ENCODE data around the gene INPP5F.
A peak's percentile ranks its signal among the peaks of the same experiment; 100 is the strongest.

Gene INPP5F

DNA sequence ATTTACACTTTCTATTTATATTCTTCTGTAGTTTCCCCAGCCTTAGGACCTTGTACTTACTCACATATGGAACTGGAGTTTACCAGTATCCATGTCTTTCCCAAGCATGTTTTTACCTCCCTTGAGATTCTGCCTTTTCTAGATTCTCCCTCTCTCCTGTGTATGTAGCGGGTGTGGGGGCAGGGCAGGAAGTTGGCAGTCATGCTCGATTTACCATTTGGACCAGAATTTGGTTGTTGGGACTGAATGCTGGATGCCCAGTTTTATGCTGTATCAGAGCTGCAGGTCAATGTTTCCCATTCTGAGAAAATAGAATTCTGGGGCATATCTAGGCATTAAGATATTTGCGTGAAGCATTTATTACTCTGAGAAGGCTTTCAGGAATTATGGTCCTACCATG lies 14.2 kb downstream of the INPP5F start:
- Histone ChIP-seq H3K4me1 (ENCODE audit: control insufficient read depth in 5 of 5, insufficient read depth in 5 of 5, low read length in 5 of 5) (peaks cover 3 to 18% (median 17%) of the 10 kb centered on the region in 5 donors), H3K4me3 (ENCODE audit: low read depth in 1 of 5, low read length in 5 of 5) (no peak overlapping the region), H3K36me3 (ENCODE audit: control insufficient read depth in 5 of 5, insufficient read depth in 5 of 5, low read length in 5 of 5) (no peaks in the 10 kb centered on the region), H3K9me3 (ENCODE audit: control insufficient read depth in 5 of 5, low read length in 5 of 5) (no peaks in the 10 kb centered on the region), H3K27me3 (ENCODE audit: control insufficient read depth in 5 of 5, insufficient read depth in 4 of 5, low read length in 5 of 5) (no peaks in the 10 kb centered on the region), H3K27ac (ENCODE audit: low read depth, low read length) (no peak overlapping the region), H3K9ac (ENCODE audit: low read length in 5 of 5) (no peak overlapping the region)

DNA sequence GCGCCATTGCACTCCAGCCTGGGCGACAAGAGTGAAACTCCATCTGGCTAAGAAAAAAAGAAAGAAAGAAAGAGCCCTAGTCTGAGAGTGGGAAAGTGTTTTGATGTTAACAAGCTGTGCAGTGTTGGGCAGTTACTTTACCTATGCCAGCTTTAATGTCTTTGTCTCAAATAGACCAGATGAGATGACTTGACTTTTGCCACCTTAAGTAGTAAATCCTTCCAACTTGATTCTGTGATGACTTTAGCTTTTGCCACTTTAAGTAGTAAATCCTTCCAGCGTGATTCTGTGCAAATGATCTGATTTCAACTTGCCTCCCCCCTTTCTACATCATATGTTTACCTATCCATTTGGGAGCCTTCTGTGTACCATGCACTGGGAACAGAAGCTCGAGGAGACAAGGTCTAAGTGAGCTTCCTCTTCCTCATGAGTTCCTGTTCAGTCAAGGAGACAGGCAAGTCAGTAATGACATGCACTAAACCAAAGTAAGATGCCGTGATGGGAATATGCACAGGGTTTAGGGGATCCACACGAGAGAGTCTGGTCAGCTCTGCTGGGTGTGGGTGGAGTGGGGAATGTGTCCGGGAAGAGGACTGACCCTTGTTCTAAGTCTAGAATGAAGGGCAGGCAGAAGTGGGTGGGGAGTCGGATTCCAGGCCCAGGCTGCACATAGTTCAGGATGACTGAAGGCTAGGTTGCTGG lies 17.2 kb downstream of the INPP5F start:
- Histone ChIP-seq H3K4me1 (ENCODE audit: control insufficient read depth in 5 of 5, insufficient read depth in 5 of 5, low read length in 5 of 5) (peaks cover 3 to 21% (median 10%) of the 10 kb centered on the region in 5 donors), H3K9me3 (ENCODE audit: control insufficient read depth in 5 of 5, low read length in 5 of 5) (no peaks in the 10 kb centered on the region), H3K27me3 (ENCODE audit: control insufficient read depth in 5 of 5, insufficient read depth in 4 of 5, low read length in 5 of 5) (no peaks in the 10 kb centered on the region), H3K9ac (ENCODE audit: low read length in 5 of 5) (peak overlapping the region in 1 of 5 donors; percentile 48), H3K4me3 (ENCODE audit: low read depth in 1 of 5, low read length in 5 of 5) (peak overlapping the region in 2 of 5 donors; percentile 1 to 25), H3K27ac (ENCODE audit: low read depth, low read length) (peak overlapping the region; percentile 69), H3K36me3 (ENCODE audit: control insufficient read depth in 5 of 5, insufficient read depth in 5 of 5, low read length in 5 of 5) (no peaks in the 10 kb centered on the region)

DNA sequence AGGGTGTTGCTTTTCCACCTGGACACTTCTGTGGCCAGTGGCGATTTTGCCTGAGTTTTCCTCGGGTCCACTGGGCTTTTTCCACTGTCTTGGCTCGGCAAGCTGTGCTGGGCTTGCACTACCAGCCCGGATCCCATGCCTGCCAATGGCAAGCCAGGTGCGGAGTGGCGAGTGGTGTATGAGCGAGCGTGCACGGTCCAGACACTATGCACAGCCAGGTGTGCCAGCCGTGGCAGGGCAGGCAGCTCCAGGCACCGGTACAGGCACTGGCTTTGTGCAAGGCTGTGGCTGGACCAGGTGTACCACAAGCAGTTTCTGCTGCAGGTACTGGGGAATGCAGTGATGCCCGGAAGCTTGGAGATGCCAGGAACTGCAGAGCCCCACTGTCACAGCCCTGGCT lies 22.1 kb downstream of the INPP5F start:
- H3K4me3 ChIP-seq (ENCODE audit: low read depth in 1 of 5, low read length in 5 of 5), result no peak overlapping the region
- no peak overlapping the region for H3K27ac ChIP-seq (ENCODE audit: low read depth, low read length)
- peaks cover 0 to 4% (median 0%) of the 10 kb centered on the region in 5 donors for H3K36me3 ChIP-seq (ENCODE audit: control insufficient read depth in 5 of 5, insufficient read depth in 5 of 5, low read length in 5 of 5)
- H3K27me3 ChIP-seq (ENCODE audit: control insufficient read depth in 5 of 5, insufficient read depth in 4 of 5, low read length in 5 of 5), result no peaks in the 10 kb centered on the region
- H3K9ac ChIP-seq (ENCODE audit: low read length in 5 of 5), result no peak overlapping the region
- H3K9me3 ChIP-seq (ENCODE audit: control insufficient read depth in 5 of 5, low read length in 5 of 5), result no peaks in the 10 kb centered on the region
- H3K4me1 ChIP-seq (ENCODE audit: control insufficient read depth in 5 of 5, insufficient read depth in 5 of 5, low read length in 5 of 5), result peaks cover 3 to 12% (median 10%) of the 10 kb centered on the region in 5 donors

DNA sequence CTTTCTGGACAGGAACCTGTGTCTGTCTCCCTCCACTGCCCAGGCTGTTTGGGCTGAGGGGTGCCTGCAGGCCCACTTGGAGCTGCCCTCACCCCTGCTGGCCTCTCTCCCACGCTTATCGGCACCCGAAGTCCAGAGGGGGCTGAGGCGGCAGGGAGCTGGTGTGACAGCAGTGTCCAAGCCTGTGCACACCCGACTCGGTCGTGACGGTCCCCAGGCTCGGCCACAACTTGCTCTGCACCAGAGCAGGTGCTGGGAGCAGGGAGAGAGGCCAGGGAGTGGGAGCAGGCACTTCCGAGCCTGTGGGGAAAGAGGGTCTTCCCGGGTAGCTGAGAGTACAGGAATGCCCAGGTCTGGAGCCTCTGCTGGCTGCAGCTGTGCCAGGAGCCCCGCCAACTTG lies 23.0 kb downstream of the INPP5F start:
- H3K4me1 ChIP-seq (ENCODE audit: control insufficient read depth in 5 of 5, insufficient read depth in 5 of 5, low read length in 5 of 5), result peaks cover 0 to 6% (median 5%) of the 10 kb centered on the region in 5 donors
- no peaks in the 10 kb centered on the region for H3K27me3 ChIP-seq (ENCODE audit: control insufficient read depth in 5 of 5, insufficient read depth in 4 of 5, low read length in 5 of 5)
- H3K27ac ChIP-seq (ENCODE audit: low read depth, low read length), result no peak overlapping the region
- no peaks in the 10 kb centered on the region for H3K9me3 ChIP-seq (ENCODE audit: control insufficient read depth in 5 of 5, low read length in 5 of 5)
- no peak overlapping the region for H3K9ac ChIP-seq (ENCODE audit: low read length in 5 of 5)
- H3K36me3 ChIP-seq (ENCODE audit: control insufficient read depth in 5 of 5, insufficient read depth in 5 of 5, low read length in 5 of 5), result peaks cover 0 to 4% (median 0%) of the 10 kb centered on the region in 5 donors
- no peak overlapping the region for H3K4me3 ChIP-seq (ENCODE audit: low read depth in 1 of 5, low read length in 5 of 5)

DNA sequence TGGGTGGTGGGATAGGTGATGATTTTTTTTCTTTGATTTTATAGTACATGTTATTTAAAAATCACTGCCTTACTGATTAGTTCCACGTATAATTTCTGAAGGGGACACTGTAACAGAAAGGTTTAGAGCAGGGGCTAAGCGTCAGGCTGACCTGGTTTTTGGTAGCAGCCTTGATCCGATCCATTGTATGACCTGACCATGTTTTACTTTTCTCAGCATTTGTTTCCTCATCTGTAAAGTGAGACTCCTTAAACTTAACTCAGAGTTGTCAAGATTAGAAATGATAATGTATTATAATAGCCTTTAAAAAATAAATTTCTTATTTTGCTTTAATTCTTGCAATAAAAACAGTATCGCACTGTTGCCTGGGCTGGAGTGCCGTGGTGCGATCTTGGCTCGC lies 23.6 kb downstream of the INPP5F start:
- Histone ChIP-seq H3K27ac (ENCODE audit: low read depth, low read length) (no peak overlapping the region), H3K9ac (ENCODE audit: low read length in 5 of 5) (no peak overlapping the region), H3K36me3 (ENCODE audit: control insufficient read depth in 5 of 5, insufficient read depth in 5 of 5, low read length in 5 of 5) (peaks cover 0 to 4% (median 0%) of the 10 kb centered on the region in 5 donors), H3K4me1 (ENCODE audit: control insufficient read depth in 5 of 5, insufficient read depth in 5 of 5, low read length in 5 of 5) (peaks cover 0 to 5% (median 5%) of the 10 kb centered on the region in 5 donors), H3K9me3 (ENCODE audit: control insufficient read depth in 5 of 5, low read length in 5 of 5) (no peaks in the 10 kb centered on the region), H3K4me3 (ENCODE audit: low read depth in 1 of 5, low read length in 5 of 5) (no peak overlapping the region), H3K27me3 (ENCODE audit: control insufficient read depth in 5 of 5, insufficient read depth in 4 of 5, low read length in 5 of 5) (no peaks in the 10 kb centered on the region)

DNA sequence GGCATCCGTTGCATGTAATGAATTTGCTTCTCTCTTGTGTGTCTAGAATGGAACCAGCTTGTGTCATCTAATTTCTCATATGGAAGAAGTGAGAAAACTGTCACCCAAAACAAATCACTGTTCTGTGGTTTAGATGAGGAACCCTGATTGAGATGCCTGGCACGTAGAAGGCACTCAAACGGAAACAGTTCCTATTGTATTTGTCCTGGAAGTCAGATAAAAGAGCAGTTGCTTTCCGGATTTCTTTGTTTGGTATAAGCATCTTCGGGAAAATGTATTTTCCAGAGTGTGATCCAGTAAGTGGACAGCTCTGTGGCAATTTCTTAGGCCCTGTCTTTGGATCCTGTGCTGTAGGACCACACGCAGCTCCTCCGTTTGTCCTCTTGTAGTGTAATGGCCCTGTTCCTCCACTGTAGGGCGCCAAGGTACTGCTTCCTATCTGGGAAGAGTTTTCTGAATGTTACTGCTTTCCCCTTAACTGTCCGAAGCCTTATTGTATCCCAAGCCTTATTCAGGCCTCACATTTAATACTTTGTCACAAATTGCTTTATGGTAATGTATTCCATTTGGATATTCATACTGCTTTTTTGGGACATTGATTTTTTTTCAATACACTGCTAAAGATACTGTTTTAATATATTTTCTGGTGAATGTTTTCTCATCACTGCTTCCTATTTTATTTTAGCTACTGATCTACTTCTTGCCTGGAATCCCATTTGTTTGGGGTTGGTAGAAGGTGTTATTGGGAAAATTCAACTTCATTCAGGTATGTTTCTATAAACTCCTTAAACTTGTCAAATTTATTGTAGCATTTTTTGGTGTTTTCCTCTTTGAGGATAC lies 24.8 kb downstream of the INPP5F start:
- Histone ChIP-seq H3K27ac (ENCODE audit: low read depth, low read length) (no peak overlapping the region), H3K4me3 (ENCODE audit: low read depth in 1 of 5, low read length in 5 of 5) (no peak overlapping the region), H3K4me1 (ENCODE audit: control insufficient read depth in 5 of 5, insufficient read depth in 5 of 5, low read length in 5 of 5) (peaks cover 0 to 5% (median 5%) of the 10 kb centered on the region in 5 donors), H3K36me3 (ENCODE audit: control insufficient read depth in 5 of 5, insufficient read depth in 5 of 5, low read length in 5 of 5) (peaks cover 0 to 4% (median 0%) of the 10 kb centered on the region in 5 donors), H3K9me3 (ENCODE audit: control insufficient read depth in 5 of 5, low read length in 5 of 5) (no peaks in the 10 kb centered on the region), H3K9ac (ENCODE audit: low read length in 5 of 5) (peak overlapping the region in 1 of 5 donors; percentile 12), H3K27me3 (ENCODE audit: control insufficient read depth in 5 of 5, insufficient read depth in 4 of 5, low read length in 5 of 5) (no peaks in the 10 kb centered on the region)

DNA sequence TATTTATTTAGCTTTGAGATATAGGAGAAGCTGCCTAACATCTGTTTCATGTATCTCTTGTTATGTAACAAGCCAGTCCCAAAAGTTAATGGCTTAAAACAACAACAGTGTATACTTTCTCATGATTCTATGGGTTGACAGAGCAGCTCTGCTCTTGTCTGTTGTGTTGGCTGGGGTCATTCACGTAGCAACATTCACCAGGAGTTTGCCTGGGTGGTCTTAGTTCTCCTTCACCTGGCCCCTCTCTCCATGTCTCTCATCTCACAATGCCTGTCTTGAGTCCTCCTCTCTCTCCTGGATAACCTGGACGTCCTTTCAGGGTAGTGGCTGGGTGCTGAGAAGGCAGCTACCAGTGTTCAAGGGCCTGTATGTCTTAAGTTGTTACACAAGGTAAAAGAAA lies 27.5 kb downstream of the INPP5F start:
- Histone ChIP-seq H3K27me3 (ENCODE audit: control insufficient read depth in 5 of 5, insufficient read depth in 4 of 5, low read length in 5 of 5) (no peaks in the 10 kb centered on the region), H3K4me3 (ENCODE audit: low read depth in 1 of 5, low read length in 5 of 5) (no peak overlapping the region), H3K27ac (ENCODE audit: low read depth, low read length) (no peak overlapping the region), H3K36me3 (ENCODE audit: control insufficient read depth in 5 of 5, insufficient read depth in 5 of 5, low read length in 5 of 5) (peaks cover 0 to 4% (median 0%) of the 10 kb centered on the region in 5 donors), H3K9ac (ENCODE audit: low read length in 5 of 5) (no peak overlapping the region), H3K4me1 (ENCODE audit: control insufficient read depth in 5 of 5, insufficient read depth in 5 of 5, low read length in 5 of 5) (peaks cover 0 to 5% (median 4%) of the 10 kb centered on the region in 5 donors), H3K9me3 (ENCODE audit: control insufficient read depth in 5 of 5, low read length in 5 of 5) (no peaks in the 10 kb centered on the region)

DNA sequence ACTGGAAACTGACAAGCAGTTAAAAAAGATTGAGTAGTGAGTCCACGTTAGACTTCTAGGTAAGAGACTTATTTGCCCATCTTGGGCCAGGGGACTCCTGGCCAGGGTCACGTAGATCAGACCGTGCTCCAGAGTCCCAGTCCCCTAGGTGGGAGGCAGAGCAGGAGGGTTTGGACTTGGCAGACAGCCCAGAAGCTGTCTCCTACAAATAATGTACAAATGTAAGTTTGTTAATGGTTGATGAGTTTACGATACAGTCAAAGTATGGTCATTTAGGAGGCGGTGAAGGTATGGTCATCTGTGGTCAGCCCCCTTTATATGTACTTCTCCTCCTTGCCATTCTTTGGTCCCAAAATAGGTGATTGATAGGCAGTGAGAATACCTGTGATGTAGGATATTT lies 28.2 kb downstream of the INPP5F start:
- no peaks in the 10 kb centered on the region for H3K9me3 ChIP-seq (ENCODE audit: control insufficient read depth in 5 of 5, low read length in 5 of 5)
- peaks cover 0 to 3% (median 0%) of the 10 kb centered on the region in 5 donors for H3K36me3 ChIP-seq (ENCODE audit: control insufficient read depth in 5 of 5, insufficient read depth in 5 of 5, low read length in 5 of 5)
- no peaks in the 10 kb centered on the region for H3K27me3 ChIP-seq (ENCODE audit: control insufficient read depth in 5 of 5, insufficient read depth in 4 of 5, low read length in 5 of 5)
- no peak overlapping the region for H3K4me3 ChIP-seq (ENCODE audit: low read depth in 1 of 5, low read length in 5 of 5)
- no peak overlapping the region for H3K9ac ChIP-seq (ENCODE audit: low read length in 5 of 5)
- peaks cover 0 to 5% (median 4%) of the 10 kb centered on the region in 5 donors for H3K4me1 ChIP-seq (ENCODE audit: control insufficient read depth in 5 of 5, insufficient read depth in 5 of 5, low read length in 5 of 5)
- no peak overlapping the region for H3K27ac ChIP-seq (ENCODE audit: low read depth, low read length)

DNA sequence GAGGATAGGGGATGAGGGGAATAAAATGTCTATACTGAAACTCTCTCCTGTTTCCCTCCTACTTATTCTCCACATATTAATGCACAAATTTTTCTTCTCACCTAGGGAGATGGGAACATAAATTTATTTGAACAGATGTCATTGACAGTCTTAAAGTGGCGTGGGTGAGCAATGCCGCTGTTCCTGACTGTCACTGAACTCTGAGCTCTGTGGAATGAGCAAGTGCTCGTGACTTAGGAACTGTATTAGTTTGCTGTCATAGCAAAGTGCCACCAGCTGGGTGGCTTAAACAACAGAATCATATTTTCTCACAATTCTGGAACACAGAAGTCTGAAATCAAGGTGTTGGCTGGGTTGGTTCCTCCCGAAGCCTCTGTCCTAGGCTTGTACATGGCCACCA lies 29.1 kb downstream of the INPP5F start:
- Histone ChIP-seq H3K9me3 (ENCODE audit: control insufficient read depth in 5 of 5, low read length in 5 of 5) (no peaks in the 10 kb centered on the region), H3K27me3 (ENCODE audit: control insufficient read depth in 5 of 5, insufficient read depth in 4 of 5, low read length in 5 of 5) (no peaks in the 10 kb centered on the region), H3K9ac (ENCODE audit: low read length in 5 of 5) (no peak overlapping the region), H3K4me3 (ENCODE audit: low read depth in 1 of 5, low read length in 5 of 5) (no peak overlapping the region), H3K27ac (ENCODE audit: low read depth, low read length) (no peak overlapping the region), H3K4me1 (ENCODE audit: control insufficient read depth in 5 of 5, insufficient read depth in 5 of 5, low read length in 5 of 5) (peaks cover 0 to 5% (median 4%) of the 10 kb centered on the region in 5 donors), H3K36me3 (ENCODE audit: control insufficient read depth in 5 of 5, insufficient read depth in 5 of 5, low read length in 5 of 5) (peaks cover 0 to 3% (median 0%) of the 10 kb centered on the region in 5 donors)

DNA sequence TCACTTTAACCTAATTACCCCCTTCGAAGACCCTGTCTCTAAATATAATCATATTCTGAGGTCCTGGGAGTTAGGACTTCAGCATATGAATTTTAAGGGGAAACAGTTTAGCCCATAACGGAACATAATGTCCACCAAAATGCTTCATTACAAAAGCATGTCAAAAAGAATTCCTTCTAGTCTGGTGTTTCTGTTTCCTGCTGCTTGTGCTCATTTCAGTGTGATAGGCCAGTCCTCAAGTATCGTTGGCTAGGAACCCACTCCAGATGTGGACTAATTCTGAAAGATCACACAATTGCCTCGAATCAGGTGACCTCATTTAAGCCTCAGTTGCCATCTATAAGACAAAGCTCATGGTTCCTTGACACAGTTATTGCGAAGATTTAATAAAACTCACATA lies 29.6 kb downstream of the INPP5F start:
- Histone ChIP-seq H3K4me3 (ENCODE audit: low read depth in 1 of 5, low read length in 5 of 5) (no peak overlapping the region), H3K36me3 (ENCODE audit: control insufficient read depth in 5 of 5, insufficient read depth in 5 of 5, low read length in 5 of 5) (peaks cover 0 to 3% (median 0%) of the 10 kb centered on the region in 5 donors), H3K27ac (ENCODE audit: low read depth, low read length) (no peak overlapping the region), H3K27me3 (ENCODE audit: control insufficient read depth in 5 of 5, insufficient read depth in 4 of 5, low read length in 5 of 5) (no peaks in the 10 kb centered on the region), H3K9me3 (ENCODE audit: control insufficient read depth in 5 of 5, low read length in 5 of 5) (no peaks in the 10 kb centered on the region), H3K9ac (ENCODE audit: low read length in 5 of 5) (no peak overlapping the region), H3K4me1 (ENCODE audit: control insufficient read depth in 5 of 5, insufficient read depth in 5 of 5, low read length in 5 of 5) (peaks cover 0 to 5% (median 4%) of the 10 kb centered on the region in 5 donors)

Data from subcutaneous abdominal adipose tissue (tissue), 5 donors.